ENCODE data around the gene SELENOO.

Gene SELENOO

DNA sequence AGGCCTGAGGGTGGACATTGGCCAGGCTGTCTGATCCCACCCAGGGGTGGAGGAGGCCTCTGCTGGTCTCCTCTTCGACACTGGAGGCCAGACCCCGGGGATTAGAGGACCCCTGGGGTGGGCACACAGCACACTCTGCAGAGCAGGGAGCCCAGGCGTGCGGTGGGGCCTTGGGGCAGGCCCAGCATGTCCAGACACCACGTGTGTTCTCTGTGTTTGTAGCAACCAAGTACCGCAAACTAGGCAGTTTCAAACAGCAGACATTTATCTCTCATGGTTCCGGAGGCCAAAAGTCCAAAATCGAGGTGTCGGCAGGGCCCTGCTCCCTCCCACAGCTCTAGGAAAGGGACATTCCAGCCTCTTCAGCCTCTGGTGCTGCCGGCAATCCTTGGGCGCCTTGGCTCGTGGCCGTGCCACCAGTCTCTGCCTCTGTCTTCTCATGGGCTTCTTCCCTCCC is 28.8 kb upstream of the SELENOO start:
- no peak for DNase-seq (ENCODE audit: low spot score)

- DNase-seq (ENCODE audit: low spot score) = no peak
Measured at GRCh38 chr22:50173311-50173982, 27.4 kb upstream of the SELENOO start.

DNA sequence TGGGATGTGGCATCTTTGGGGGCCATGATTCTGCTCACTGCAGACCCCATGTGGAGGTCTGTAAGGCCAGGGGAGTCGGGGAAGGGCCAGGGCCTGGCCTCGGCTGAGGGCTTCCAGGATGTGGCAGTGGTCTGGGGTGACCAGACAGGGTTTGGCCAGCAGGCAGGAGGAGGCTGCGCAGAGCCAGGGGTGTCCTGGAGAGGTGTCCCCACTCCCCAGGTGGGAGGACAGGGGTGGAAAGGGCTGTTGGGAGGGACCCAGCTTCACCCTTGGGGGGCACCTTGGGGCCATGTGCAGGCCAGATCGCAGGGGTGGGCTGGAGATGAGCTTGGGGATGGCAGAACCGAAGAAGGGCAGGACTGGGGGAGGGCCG is 26.8 kb upstream of the SELENOO start:
- DNase-seq (ENCODE audit: low spot score) = no peak

DNA sequence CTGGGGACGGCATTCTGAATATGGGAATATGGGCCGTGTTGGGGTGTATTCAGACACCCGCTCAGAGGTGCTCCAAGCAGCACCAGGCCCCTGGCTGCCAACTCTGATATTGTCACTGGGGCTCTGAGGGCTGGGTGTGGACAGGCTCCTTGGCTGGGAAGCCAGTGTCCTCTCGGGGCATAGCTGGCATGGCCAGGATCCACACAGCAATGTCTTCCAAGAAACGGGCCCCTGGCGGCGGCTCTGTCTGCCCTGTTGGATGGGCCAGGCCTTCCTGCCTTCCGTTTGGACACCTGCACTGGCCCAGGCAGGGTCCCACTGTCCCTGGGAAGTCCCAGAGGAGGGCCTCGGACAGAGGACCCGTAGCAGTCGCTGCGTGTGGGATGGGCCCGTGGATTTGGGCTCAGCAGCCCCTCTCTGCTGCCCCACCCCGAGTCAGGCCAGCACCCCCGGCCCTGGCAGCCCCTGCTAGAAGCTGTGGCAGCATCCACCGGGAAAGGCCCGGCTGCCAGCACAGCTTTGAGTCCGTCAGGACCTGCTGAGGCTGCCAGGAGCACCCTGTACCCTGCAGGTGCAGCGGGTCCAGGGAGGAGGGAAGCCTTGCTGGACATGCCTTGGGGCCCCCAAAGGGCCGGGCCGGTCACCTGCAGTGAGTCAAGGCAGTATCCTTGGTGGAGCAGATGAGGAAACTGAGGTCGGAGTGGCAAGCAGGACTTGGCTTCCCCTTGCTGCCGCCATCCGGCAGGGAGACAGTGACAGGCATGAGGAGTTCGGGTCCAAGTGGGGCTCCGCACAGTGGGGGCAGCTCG is 26.2 kb upstream of the SELENOO start:
- no peak for DNase-seq (ENCODE audit: low spot score)

DNA sequence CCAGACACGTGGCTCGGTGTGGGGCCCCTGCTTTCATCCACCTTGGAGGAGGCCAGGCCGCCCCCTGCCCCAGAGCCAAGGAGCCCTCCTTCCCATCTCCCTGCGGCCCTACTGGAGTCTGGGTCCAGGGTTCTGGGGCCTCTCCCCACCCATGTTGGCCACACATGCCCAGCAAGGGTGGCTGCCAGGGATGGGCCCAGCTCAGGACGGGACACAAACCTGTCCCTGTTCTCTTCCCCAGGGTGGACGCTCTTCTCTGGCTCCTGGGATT is 25.7 kb upstream of the SELENOO start:
- DNase-seq (ENCODE audit: low spot score) = no peak

DNA sequence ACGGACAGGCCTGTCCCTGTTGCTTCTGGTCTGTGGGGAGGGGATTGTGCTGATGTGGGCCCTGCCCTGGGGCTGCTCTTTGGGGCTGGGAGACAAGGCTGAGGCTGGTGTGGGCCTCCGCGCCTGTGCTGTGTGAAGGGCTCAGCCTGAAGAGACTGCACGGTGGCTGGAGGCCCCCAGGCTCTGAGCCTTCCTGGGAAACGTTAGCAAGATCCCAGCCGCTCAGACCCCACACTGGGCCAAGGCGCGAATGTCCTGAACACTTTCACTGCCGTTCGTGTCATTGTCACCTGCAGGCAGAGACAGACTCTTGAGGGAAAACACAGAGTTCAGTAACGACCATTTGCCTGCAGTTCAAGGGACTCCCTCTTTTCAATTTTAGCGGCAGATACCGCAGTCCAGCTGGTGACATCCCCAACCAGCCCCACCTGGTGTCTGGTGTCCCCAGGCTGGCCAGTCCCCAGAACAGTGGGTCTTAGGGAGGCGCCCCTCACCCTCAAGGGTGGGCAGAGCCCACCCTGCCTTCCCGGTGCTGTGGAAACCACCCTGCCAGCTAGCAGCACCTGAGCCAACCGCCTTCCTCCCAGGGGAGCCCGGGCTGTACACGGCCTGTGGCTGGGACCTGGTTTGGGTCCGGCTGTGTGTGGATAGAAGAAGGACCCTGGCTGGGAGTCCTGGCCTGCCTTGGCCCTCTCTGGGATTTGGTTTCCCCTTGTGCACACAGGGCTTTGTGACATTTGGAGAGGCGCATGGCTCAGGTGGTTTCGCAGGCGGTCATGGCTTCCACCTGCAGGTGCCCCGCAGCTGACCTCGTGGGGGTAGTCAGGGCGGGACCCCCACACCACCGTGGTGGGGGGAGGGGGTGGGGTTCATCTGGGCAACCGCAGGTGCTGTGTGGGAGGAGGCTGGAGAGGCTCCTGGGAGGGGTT is 24.6 kb upstream of the SELENOO start:
- DNase-seq (ENCODE audit: low spot score) = no peak

- DNase-seq (ENCODE audit: low spot score) = no peak
Measured at GRCh38 chr22:50176850-50177536, 23.8 kb upstream of the SELENOO start.

DNA sequence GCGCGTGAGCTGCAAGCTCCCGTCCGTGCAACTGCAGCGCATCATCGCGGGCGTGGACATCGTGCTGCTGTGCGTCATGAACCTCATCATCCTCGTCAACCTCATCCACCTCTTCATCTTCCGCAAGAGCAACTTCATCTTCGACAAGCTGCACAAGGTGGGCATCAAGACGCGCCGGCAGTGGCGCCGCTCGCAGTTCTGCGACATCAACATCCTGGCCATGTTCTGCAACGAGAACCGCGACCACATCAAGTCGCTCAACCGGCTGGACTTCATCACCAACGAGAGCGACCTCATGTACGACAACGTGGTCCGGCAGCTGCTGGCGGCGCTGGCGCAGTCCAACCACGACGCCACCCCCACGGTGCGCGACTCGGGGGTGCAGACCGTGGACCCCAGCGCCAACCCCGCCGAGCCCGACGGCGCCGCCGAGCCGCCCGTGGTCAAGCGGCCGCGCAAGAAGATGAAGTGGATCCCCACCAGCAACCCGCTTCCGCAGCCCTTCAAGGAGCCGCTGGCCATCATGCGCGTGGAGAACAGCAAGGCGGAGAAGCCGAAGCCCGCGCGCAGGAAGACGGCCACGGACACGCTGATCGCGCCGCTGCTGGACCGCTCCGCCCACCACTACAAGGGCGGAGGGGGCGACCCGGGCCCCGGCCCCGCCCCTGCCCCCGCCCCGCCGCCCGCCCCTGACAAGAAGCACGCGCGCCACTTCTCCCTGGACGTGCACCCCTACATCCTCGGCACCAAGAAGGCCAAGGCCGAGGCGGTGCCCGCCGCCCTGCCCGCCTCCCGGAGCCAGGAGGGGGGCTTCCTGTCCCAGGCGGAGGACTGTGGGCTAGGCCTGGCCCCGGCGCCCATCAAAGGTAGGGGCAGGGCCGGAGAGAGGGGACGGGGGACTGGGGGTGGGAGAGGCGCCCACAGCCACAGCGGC is 23.0 kb upstream of the SELENOO start:
- DNase-seq (ENCODE audit: low spot score) = no peak

DNA sequence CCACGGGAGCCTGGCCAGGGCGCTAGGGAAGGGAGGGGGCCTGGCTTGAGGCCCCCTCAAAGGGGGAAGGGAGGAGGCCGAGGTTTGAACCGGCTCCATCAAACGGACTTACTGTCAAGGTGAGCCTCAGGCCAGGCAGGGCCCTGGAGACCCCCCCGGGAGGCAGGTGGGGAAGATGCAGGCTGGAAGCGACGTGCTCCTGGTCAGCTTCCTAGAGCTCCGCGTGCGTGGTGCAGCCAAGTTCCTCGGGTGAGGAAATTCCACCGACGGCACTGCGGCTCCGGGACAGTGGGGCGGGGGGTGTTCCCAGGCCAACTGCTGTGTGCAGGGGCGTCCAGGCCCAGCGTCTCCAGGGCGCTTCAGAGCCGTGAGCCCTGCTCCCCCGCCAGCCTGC is 22.3 kb upstream of the SELENOO start:
- DNase-seq (ENCODE audit: low spot score) = no peak

DNA sequence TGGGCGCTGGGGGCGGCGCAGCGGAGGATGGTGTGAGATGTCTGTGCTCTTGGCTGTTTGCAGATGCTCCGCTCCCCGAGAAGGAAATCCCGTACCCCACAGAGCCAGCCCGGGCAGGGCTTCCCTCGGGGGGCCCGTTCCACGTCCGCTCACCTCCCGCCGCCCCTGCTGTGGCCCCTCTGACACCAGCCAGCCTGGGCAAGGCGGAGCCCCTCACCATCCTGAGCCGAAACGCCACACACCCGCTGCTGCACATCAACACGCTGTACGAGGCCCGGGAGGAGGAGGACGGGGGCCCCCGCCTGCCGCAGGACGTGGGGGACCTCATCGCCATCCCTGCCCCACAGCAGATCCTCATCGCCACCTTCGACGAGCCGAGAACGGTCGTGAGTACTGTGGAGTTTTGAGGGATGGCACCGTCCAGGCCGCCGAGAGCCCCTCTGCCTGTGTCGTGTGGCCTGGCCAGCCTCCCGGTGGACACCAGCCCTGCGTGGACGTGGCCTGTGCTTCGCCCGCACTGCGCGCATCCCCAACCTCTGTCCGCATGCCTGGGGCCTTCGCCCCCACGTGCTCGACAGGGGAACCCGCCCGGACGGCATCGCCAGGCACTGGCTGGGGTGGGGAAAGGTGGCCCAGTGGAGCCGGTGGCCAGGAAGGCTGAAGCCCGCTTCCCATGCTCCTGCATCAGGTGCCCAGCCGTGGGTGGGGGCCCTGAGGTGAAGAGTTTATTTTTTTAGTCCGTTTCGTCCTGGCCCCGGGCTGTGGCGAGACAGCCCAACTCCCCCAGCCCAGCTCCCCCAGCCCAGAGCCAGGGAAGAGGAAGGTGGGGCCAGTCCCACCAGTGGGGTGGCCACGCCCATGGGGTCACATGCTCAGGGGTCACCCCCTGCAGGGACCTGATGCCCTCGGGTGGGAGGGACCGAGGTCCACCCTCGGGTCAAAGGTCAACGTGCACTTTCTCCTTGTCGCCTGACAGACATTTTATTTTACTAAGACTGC is 21.6 kb upstream of the SELENOO start:
- DNase-seq (ENCODE audit: low spot score) = no peak

- DNase-seq (ENCODE audit: low spot score) = no peak
Measured at GRCh38 chr22:50179937-50180726, 20.7 kb upstream of the SELENOO start.

DNA sequence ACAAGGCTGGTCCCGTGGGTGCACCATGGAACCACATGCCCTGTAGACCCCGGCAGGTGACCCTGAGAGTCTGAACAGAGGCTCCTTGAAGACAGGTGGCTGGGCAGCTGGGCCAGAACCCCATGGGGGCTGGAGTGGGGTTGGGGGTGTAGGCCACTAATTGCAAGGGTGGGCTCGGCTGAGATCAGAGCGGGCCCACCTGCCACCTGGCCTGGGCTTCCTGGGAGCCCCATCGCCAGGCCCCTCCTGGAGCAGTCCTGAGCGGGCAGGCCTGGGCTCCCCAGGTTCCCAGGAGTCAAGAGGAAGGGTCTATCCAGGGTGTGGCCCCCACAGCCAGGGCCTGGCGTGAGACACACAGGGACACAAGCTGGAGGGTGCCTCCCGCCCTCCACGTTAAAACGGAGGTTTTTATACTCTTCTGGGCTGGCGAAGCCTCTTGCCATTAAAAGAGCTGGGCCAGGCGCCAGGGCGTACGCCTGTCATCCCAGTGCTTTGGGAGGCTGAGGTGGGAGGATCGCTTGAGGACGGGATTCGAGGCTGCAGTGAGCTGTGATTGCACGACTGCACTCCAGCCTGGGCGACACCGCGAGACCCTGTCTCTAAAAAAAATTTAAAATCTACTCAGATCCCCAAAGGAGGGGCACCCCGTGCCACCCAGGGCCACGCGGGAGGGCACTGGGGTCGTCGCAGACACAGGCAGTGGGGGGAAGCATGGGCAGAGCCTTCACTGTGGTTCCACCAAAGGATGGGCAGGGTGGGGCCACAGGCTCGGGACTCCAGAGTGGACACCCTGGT is 19.9 kb upstream of the SELENOO start:
- DNase-seq (ENCODE audit: low spot score) = no peak

GRCh38 chr22:50182176-50183081 is 18.4 kb upstream of the SELENOO start:
- no peak for DNase-seq (ENCODE audit: low spot score)

- DNase-seq (ENCODE audit: low spot score) = no peak
Measured at GRCh38 chr22:50183141-50183971, 17.5 kb upstream of the SELENOO start.

DNA sequence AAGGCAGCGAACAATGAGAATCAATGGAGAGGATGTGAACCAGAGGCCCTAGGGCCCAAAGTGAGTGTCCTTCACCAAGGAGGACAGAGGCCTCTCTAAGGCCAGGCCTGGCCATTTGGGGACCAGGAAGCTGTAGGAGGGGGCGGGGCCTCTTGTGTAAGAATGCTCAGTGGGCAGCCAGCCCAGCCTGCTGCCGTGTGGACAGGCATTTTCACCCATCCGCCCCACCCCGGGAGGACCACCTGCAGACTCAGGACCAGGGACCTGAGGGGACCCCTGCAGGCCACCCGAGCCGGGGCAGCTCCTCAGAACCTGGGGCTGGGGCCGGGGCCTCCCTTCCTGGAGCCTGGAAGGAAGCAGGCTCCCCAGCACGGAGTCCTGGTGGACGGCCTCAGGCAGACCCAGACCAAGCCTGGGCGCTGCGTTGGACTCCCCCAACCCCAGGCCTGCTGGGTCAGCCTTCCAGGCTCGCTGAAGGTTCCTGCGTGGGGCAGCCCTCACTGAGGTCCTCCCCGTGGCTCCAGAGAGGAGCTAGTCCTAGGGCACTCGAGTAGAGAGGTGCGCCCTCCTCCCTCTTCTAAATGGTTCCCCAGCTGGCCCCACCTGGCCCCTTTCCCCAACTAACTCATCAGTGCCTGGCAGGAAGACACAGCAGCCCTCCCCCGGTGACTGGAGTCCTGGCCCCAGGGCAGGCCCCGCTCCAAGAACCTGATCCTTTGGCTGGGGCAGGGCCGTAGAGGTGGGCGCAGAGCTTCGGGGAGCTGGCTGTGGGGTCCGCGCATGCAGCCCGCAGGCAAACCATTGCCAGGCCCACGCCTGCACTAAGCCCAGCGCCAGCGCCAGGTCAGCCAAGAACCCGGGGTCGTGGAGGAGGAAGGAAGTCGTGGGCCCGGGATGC is 16.6 kb upstream of the SELENOO start:
- no peak for DNase-seq (ENCODE audit: low spot score)

All from left forelimb (tissue), 1 donor.